Measurements from ENCODE around the gene RFLNA. TPM values are rescaled to one million over a fixed set of nuclear protein-coding genes. Genes with fewer than 3 reads are reported as not detected.

RFLNA gene
- total RNA-seq, 6 experiments from 2014 or later: 0.12 to 0.31 TPM; not detected in 4

DNA sequence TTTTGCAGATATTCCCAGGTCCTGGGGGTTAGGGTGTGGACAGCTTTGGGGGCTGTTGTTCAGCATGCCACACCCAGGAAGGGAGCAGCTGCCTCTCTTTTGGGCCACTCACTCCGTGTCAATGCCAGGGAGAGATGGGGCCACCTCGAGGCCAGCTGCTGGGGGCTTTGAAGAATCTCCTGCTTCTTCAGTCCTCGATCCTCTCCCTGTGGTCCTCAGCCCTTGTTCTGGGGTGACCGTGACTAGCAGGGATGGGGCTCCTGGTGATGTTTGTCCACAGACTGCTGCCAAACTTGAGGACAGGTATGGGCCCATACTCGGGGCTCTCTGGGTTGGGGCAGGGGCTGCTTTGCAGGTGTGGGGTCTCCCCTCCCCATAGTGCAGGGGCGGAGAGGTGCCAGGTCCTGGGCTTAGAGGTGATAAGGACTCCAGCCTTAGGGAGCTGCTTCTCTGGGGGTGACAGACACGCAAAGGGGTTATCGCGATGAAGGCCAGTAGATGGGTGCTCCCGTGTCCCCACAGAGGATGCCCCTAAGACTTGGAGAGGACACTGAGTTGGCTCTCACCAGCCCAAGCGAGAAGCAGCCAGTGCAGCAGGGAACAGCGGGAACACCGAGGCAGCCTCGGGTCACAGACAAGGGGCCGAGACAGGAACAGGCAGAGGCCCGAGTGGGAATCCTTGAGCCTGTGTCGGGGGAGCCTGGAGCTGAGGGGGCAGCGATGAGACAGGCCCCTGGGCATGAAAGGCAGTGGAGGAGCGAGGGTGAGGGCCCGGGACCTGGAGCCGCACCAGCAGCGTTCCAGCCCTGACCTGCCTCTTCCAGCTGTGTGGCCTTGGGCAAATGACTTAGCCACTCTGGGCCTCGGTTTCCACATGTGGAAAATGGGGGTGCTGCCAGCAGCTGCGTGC is 11.1 kb downstream of the RFLNA start:
- WGBS (ENCODE audit: insufficient coverage, low coverage, low lambda C conversion rate, missing lambda C conversion rate): 91% methylated on average over 4 of the region's 24 CpGs
- intact Hi-C loops (cut with DNase I): loop anchor here in 1 of 2 donors (10.0 kb wide), 1 partner anchor 371 kb away; no protein-coding TSS in a partner anchor
- no peaks in the 10 kb centered on the region for H3K36me3 ChIP-seq
- no peaks in the 10 kb centered on the region for H3K4me1 ChIP-seq
- ATAC-seq (no peak), DNase-seq (peak in 1 of 3 donors; percentile 34)
- no peak overlapping the region for H3K4me3 ChIP-seq
- H3K27me3 ChIP-seq: no peaks in the 10 kb centered on the region
- no peak overlapping the region for H3K27ac ChIP-seq
- TF ChIP-seq POLR2A (IDR thresholded peaks at IDR 0.05): no peak
- TF ChIP-seq, protein P1, sequence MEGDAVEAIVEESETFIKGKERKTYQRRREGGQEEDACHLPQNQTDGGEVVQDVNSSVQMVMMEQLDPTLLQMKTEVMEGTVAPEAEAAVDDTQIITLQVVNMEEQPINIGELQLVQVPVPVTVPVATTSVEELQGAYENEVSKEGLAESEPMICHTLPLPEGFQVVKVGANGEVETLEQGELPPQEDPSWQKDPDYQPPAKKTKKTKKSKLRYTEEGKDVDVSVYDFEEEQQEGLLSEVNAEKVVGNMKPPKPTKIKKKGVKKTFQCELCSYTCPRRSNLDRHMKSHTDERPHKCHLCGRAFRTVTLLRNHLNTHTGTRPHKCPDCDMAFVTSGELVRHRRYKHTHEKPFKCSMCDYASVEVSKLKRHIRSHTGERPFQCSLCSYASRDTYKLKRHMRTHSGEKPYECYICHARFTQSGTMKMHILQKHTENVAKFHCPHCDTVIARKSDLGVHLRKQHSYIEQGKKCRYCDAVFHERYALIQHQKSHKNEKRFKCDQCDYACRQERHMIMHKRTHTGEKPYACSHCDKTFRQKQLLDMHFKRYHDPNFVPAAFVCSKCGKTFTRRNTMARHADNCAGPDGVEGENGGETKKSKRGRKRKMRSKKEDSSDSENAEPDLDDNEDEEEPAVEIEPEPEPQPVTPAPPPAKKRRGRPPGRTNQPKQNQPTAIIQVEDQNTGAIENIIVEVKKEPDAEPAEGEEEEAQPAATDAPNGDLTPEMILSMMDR (IDR thresholded peaks at IDR 0.05): no peak
- no peaks in the 10 kb centered on the region for H3K9me3 ChIP-seq

DNA sequence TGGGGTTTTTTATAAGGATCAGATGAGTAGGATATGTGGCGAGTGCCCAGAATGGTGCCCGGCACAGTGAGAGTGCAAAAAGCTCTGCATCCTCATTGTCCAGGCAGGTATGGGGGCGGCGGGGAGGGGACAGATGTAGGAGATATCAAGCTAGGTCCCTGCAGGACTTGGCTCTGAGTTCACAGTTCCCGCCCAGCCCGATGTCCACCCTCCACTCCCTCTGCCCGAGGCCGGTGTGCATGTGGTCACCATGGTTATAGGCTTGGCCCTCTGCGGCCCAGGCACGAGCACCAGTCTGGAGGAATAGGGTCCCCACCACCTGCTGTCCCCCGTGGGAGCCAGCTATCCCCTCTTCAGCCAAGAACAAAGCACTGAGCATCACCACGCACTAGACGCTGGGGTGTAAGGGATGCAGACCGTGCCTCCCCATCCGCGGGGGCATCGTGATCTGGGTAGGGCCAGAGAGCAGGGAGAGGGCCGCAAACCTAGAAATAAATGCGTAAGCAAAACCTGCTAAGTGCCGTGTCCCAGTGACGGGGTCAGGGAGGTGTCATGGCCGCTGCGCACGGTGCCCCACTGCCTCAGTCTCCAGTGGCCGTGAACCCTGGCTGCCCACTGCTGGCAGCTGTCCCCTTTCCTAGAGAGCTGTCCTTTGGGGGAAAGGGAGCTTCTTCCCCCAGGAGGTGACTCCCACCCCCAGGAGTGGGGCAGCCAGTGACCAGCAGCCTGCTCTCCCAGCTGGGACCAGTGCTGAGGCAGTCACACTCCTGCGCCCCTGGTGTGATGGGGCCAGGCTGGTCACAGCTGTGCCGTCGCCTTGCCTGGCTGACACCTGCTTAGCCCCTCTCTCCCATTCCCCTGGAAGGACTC is 12.0 kb downstream of the RFLNA start:
- Histone ChIP-seq H3K27ac (no peak overlapping the region), H3K4me3 (no peak overlapping the region), H3K4me1 (no peaks in the 10 kb centered on the region), H3K27me3 (no peaks in the 10 kb centered on the region), H3K36me3 (no peaks in the 10 kb centered on the region), H3K9me3 (no peaks in the 10 kb centered on the region)
- ATAC-seq (no peak), DNase-seq (no peak)
- intact Hi-C loops (cut with DNase I): loop anchor here in 1 of 2 donors (10.0 kb wide), 1 partner anchor 372 kb away; no protein-coding TSS in a partner anchor
- TF ChIP-seq, protein P1 (IDR thresholded peaks at IDR 0.05): no peak
- no peak for TF ChIP-seq POLR2A (IDR thresholded peaks at IDR 0.05)
- 100% methylated on average over 3 of the region's 28 CpGs for WGBS (ENCODE audit: insufficient coverage, low coverage, low lambda C conversion rate, missing lambda C conversion rate)

DNA sequence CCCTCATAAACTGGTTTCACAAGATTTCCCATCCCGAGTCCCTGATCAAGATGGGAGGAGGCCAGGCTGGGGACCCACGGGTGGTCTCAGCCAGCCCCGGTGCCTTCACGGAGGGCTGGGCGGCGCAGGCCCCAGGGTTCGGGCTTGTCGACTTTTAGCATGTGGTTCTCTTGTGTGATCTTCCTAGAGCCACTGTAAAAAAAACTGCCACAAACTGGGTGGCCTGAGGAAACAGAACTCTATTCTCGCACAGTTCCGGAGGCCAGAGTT is 12.6 kb downstream of the RFLNA start:
- Histone ChIP-seq H3K9me3 (no peaks in the 10 kb centered on the region), H3K4me1 (no peaks in the 10 kb centered on the region), H3K4me3 (no peak overlapping the region), H3K36me3 (no peaks in the 10 kb centered on the region), H3K27me3 (no peaks in the 10 kb centered on the region), H3K27ac (no peak overlapping the region)
- ATAC-seq (no peak), DNase-seq (no peak)
- intact Hi-C loops (cut with DNase I): loop anchor here in 1 of 2 donors (10.0 kb wide), 1 partner anchor 373 kb away; no protein-coding TSS in a partner anchor
- WGBS (ENCODE audit: insufficient coverage, low coverage, low lambda C conversion rate, missing lambda C conversion rate): 90% methylated on average over 2 of the region's 10 CpGs
- TF ChIP-seq, protein P1 (IDR thresholded peaks at IDR 0.05): no peak
- no peak for TF ChIP-seq POLR2A (IDR thresholded peaks at IDR 0.05)

DNA sequence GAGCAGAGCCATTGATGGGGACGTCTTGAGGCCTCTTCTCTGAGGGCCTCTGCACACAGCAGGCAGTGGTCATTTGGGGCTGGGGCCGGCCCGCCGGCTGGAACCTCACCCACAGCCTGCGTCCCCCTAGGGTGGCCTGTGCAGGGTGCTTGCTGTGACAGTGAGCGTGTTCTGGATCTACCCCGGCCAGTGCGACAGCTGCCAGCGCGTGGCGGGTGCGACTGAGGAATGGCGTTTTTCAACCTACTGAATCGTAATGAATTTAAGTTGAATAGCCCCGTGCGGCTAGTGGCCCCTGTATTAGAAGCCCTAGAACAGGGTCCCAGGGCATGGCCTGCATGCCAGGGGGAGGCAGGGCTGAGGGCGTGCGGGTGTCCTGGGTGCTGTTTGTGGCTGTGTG is 13.8 kb downstream of the RFLNA start:
- DNase-seq: no peak
- Histone ChIP-seq H3K4me3 (no peak overlapping the region), H3K4me1 (no peaks in the 10 kb centered on the region), H3K27me3 (no peaks in the 10 kb centered on the region), H3K36me3 (no peaks in the 10 kb centered on the region), H3K9me3 (no peaks in the 10 kb centered on the region), H3K27ac (no peak overlapping the region)
- 91% methylated on average over 11 of the region's 18 CpGs for WGBS (ENCODE audit: insufficient coverage, low coverage, low lambda C conversion rate, missing lambda C conversion rate)
- no peak for ATAC-seq
- intact Hi-C loops (cut with DNase I): loop anchor here in 1 of 2 donors (10.0 kb wide), 1 partner anchor 374 kb away; no protein-coding TSS in a partner anchor
- TF ChIP-seq, protein P1 (IDR thresholded peaks at IDR 0.05): no peak
- no peak for TF ChIP-seq POLR2A (IDR thresholded peaks at IDR 0.05)
